ENCODE data around the gene DCAF5. TPM values are rescaled to one million over a fixed set of nuclear protein-coding genes. Genes with fewer than 3 reads are reported as not detected.

DCAF5 gene
- polyA plus RNA-seq, 3 donors: 22.2 to 55.1 (median 30.6) TPM

GRCh38 chr14:69002069-69002468 lies 150.8 kb downstream of the DCAF5 start:
- Mint-ChIP-seq H3K4me3 (no peak overlapping the region), H3K9me3 (no peaks in the 10 kb centered on the region), H3K27ac (no peak overlapping the region), H3K36me3 (no peaks in the 10 kb centered on the region), H3K4me1 (peaks cover 10% of the 10 kb centered on the region), H3K27me3 (ENCODE audit: low read depth in 3 of 3) (peaks cover 1 to 3% (median 2%) of the 10 kb centered on the region in 3 donors)
- H3K27ac ChIP-seq (ENCODE audit: low read depth in 1 of 2, low read length in 2 of 2): no peak overlapping the region
- no peak overlapping the region for H3K4me3 ChIP-seq (replicated peaks in 1 of 3; ENCODE audit: low read depth in 2 of 3, low read length in 3 of 3)
- no peaks in the 10 kb centered on the region for H3K79me2 ChIP-seq (ENCODE audit: insufficient read depth, low read length)
- WGBS (ENCODE audit: insufficient coverage): 88% methylated on average over 3 of the region's 3 CpGs
- H2AFZ ChIP-seq (ENCODE audit: insufficient read depth, low read depth, low read length, poor library complexity, severe bottlenecking): no peak overlapping the region
- peak in 2 of 3 donors; percentile 37 to 47 for DNase-seq
- H3K4me1 ChIP-seq (ENCODE audit: control insufficient read depth in 1 of 2, insufficient read depth in 2 of 2, low read length in 2 of 2): no peaks in the 10 kb centered on the region
- H3K36me3 ChIP-seq (replicated peaks in 1 of 2; ENCODE audit: control insufficient read depth in 1 of 2, insufficient read depth in 2 of 2, low read length in 2 of 2): no peaks in the 10 kb centered on the region
- H3K9me3 ChIP-seq (replicated peaks in 1 of 2; ENCODE audit: control insufficient read depth in 1 of 2, insufficient read depth in 1 of 2, low read length in 2 of 2): no peaks in the 10 kb centered on the region
- intact Hi-C loops (cut with micrococcal nuclease): no loop called here
- TF ChIP-seq, protein P1, sequence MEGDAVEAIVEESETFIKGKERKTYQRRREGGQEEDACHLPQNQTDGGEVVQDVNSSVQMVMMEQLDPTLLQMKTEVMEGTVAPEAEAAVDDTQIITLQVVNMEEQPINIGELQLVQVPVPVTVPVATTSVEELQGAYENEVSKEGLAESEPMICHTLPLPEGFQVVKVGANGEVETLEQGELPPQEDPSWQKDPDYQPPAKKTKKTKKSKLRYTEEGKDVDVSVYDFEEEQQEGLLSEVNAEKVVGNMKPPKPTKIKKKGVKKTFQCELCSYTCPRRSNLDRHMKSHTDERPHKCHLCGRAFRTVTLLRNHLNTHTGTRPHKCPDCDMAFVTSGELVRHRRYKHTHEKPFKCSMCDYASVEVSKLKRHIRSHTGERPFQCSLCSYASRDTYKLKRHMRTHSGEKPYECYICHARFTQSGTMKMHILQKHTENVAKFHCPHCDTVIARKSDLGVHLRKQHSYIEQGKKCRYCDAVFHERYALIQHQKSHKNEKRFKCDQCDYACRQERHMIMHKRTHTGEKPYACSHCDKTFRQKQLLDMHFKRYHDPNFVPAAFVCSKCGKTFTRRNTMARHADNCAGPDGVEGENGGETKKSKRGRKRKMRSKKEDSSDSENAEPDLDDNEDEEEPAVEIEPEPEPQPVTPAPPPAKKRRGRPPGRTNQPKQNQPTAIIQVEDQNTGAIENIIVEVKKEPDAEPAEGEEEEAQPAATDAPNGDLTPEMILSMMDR (IDR thresholded peaks at IDR 0.05): peak; percentile 26
- H3K27me3 ChIP-seq (ENCODE audit: control insufficient read depth in 2 of 2, insufficient read depth in 2 of 2, low read length in 2 of 2): no peaks in the 10 kb centered on the region
- H4K20me1 ChIP-seq (ENCODE audit: insufficient read depth, low read length): no peaks in the 10 kb centered on the region
- H3K9ac ChIP-seq (ENCODE audit: insufficient read depth, low read length, poor library complexity, severe bottlenecking): no peak overlapping the region
- H3K4me2 ChIP-seq (replicated peaks; ENCODE audit: extremely low read depth, low read length, poor library complexity, severe bottlenecking): no peak overlapping the region

DNA sequence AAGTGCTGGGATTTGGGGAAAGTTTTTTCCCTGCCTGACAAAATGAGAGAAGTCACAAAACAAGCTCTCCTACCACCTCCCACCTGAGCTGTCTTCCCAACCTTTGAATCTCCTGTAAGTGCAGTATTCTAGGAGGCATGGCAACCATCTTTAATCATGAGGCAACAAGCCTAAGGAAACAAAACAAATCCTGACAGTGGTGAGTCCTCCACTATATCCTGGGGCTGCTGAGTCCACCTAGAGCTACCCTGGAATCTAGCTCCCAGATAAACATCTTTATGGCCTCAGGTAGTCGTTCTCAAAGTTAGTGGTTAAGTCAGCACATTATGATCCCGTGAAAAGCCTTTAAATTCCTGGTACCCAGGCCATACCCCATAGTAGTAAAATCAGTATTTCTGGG lies 151.5 kb downstream of the DCAF5 start:
- H4K20me1 ChIP-seq (ENCODE audit: insufficient read depth, low read length): no peaks in the 10 kb centered on the region
- no CpG with 5 or more reads among the region's 2 CpGs for WGBS (ENCODE audit: insufficient coverage)

More for the DNA sequence above, 151.5 kb downstream of the DCAF5 start:
- no peak overlapping the region for H3K27ac ChIP-seq (ENCODE audit: low read depth in 1 of 2, low read length in 2 of 2)
- H2AFZ ChIP-seq (ENCODE audit: insufficient read depth, low read depth, low read length, poor library complexity, severe bottlenecking): no peak overlapping the region
- TF ChIP-seq, protein P1 (IDR thresholded peaks at IDR 0.05): no peak
- Mint-ChIP-seq H3K9me3 (no peaks in the 10 kb centered on the region), H3K36me3 (no peaks in the 10 kb centered on the region), H3K27me3 (ENCODE audit: low read depth in 3 of 3) (peaks cover 1 to 3% (median 2%) of the 10 kb centered on the region in 3 donors), H3K4me1 (peaks cover 10% of the 10 kb centered on the region), H3K4me3 (no peak overlapping the region), H3K27ac (no peak overlapping the region)
- H3K9ac ChIP-seq (ENCODE audit: insufficient read depth, low read length, poor library complexity, severe bottlenecking): no peak overlapping the region
- no peaks in the 10 kb centered on the region for H3K36me3 ChIP-seq (replicated peaks in 1 of 2; ENCODE audit: control insufficient read depth in 1 of 2, insufficient read depth in 2 of 2, low read length in 2 of 2)
- no peak for DNase-seq
- no peaks in the 10 kb centered on the region for H3K79me2 ChIP-seq (ENCODE audit: insufficient read depth, low read length)
- intact Hi-C loops (cut with micrococcal nuclease): no loop called here
- H3K4me1 ChIP-seq (ENCODE audit: control insufficient read depth in 1 of 2, insufficient read depth in 2 of 2, low read length in 2 of 2): no peaks in the 10 kb centered on the region
- no peak overlapping the region for H3K4me3 ChIP-seq (replicated peaks in 1 of 3; ENCODE audit: low read depth in 2 of 3, low read length in 3 of 3)
- H3K27me3 ChIP-seq (ENCODE audit: control insufficient read depth in 2 of 2, insufficient read depth in 2 of 2, low read length in 2 of 2): no peaks in the 10 kb centered on the region
- H3K9me3 ChIP-seq (replicated peaks in 1 of 2; ENCODE audit: control insufficient read depth in 1 of 2, insufficient read depth in 1 of 2, low read length in 2 of 2): no peaks in the 10 kb centered on the region
- no peak overlapping the region for H3K4me2 ChIP-seq (replicated peaks; ENCODE audit: extremely low read depth, low read length, poor library complexity, severe bottlenecking)

Small RNA genes within 50 kb of the gene (small RNA-seq; reads per million reads assigned to genes)
- gene RF00019 (ENCODE audit: insufficient read length, low read depth): not detected
- not detected for gene RPS29P1 (ENCODE audit: insufficient read length, low read depth)

Other genes starting within 250 kb of the DCAF5 start
- 10 to 100 TPM; 41.4 to 75.0 (median 69.4) TPM for gene ACTN1, start 173.8 kb downstream of the DCAF5 start, polyA plus RNA-seq
- gene EXD2, start 38.4 kb upstream of the DCAF5 start, polyA plus RNA-seq: 1 to 10 TPM; 2.3 to 4.0 (median 3.1) TPM
- gene GALNT16, start 107.0 kb upstream of the DCAF5 start, polyA plus RNA-seq: under 1 TPM in 1 of 3 donors, not detected in 2; 0.01 TPM
- gene ERH, start 245.2 kb upstream of the DCAF5 start, polyA plus RNA-seq: 10 to 100 TPM; 63.6 to 67.0 (median 64.3) TPM
- 10 to 100 TPM; 28.6 to 44.2 (median 37.6) TPM for gene SLC39A9, start 245.6 kb upstream of the DCAF5 start, polyA plus RNA-seq

All from CD14-positive monocyte (primary cell).